Measurements from ENCODE around the gene LMF2.

Gene LMF2

GRCh38 chr22:50460938-50461337 is 46.6 kb downstream of the LMF2 start:
- DNase-seq = no peak

- DNase-seq = no peak
Observed at GRCh38 chr22:50459496-50460140, 47.9 kb downstream of the LMF2 start.

GRCh38 chr22:50459016-50459415 is 48.5 kb downstream of the LMF2 start:
- DNase-seq = no peak

DNA sequence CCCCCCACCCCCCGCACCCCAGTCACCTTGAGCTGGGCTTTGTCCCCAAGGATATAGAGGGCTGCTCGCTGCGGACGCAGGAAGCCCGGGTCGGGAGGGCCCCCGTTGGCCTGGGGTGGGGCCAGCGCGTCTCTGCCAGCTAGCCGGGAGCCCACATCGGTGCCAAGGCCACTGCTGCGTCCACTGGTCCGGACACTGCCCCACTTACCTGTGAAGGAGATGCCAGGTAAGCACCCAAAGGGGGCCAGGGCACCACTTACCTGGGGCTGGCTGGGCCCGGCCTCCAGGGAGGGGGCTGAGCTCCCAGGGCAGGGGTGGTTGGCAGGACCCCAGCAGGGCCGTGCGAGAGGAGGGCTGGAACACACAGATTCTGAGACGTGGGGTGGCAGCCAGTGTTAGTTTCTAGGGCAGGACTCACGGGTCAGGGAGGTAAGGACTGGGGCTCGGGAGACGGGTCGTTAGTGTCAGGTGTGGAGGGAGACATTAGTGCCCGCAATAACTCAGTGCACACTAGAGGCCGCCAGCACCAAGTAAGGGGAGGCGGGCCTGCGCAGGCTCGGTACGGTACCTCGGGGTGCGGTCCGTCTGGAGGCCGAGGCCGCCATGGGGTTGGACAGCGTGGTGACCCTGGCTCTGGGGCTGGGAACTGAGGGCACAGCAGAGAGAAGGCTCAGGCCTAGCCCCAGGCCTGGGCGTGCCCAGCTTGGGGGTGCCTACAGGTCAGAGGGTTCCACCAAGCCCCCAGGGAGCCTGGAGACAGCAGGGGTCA is 50.9 kb downstream of the LMF2 start:
- no peak for DNase-seq

GRCh38 chr22:50456026-50456425 is 51.5 kb downstream of the LMF2 start:
- no peak for DNase-seq

GRCh38 chr22:50455201-50455600 is 52.3 kb downstream of the LMF2 start:
- no peak for DNase-seq

GRCh38 chr22:50454556-50455075 is 52.9 kb downstream of the LMF2 start:
- DNase-seq = no peak

All from NCI-H526 treated with DMSO at 0.1 percent for 48 hours (cell line).